ENCODE data around the gene TLR8. TPM values are rescaled to one million over a fixed set of nuclear protein-coding genes. Genes with fewer than 3 reads are reported as not detected.
A peak's percentile ranks its signal among the peaks of the same experiment; 100 is the strongest.
"Not testable (repeated sequence)": the region's sequence is repeated elsewhere in the genome, so short reads cannot be mapped to it uniquely, and the experiment has no call there.

TLR8 gene
- total RNA-seq, 1 experiment from 2014 or later, result not detected

- peak; percentile 56 to 71 for DNase-seq (ENCODE audit: low read depth in 1 of 2, low spot score in 2 of 2)
- Histone ChIP-seq H3K9me3 (replicated peaks) (no peaks in the 10 kb centered on the region), H3K4me1 (replicated peaks) (peaks cover 18% of the 10 kb centered on the region), H3K27ac (peak overlapping the region; percentile 93), H3K4me3 (no peak overlapping the region), H3K27me3 (replicated peaks) (no peaks in the 10 kb centered on the region), H3K36me3 (no peaks in the 10 kb centered on the region)
Measured at GRCh38 chrX:12955882-12956703, 49.7 kb downstream of the TLR8 start.

- Histone ChIP-seq H3K4me3 (no peak overlapping the region), H3K27me3 (replicated peaks) (no peaks in the 10 kb centered on the region), H3K27ac (peak overlapping the region; percentile 93), H3K9me3 (replicated peaks) (no peaks in the 10 kb centered on the region), H3K4me1 (replicated peaks) (peaks cover 18% of the 10 kb centered on the region), H3K36me3 (no peaks in the 10 kb centered on the region)
- peak in 1 of 2 experiments; percentile 59 for DNase-seq (ENCODE audit: low read depth in 1 of 2, low spot score in 2 of 2)
Measured at GRCh38 chrX:12956704-12957534, 50.5 kb downstream of the TLR8 start.

- H3K4me1 ChIP-seq (replicated peaks), result peaks cover 18% of the 10 kb centered on the region
- H3K27ac ChIP-seq, result no peak overlapping the region
- H3K9me3 ChIP-seq (replicated peaks), result no peaks in the 10 kb centered on the region
- no peaks in the 10 kb centered on the region for H3K27me3 ChIP-seq (replicated peaks)
- no peak overlapping the region for H3K4me3 ChIP-seq
- no peak for DNase-seq (ENCODE audit: low read depth in 1 of 2, low spot score in 2 of 2)
- H3K36me3 ChIP-seq, result no peaks in the 10 kb centered on the region
Measured at GRCh38 chrX:12958059-12958458, 51.6 kb downstream of the TLR8 start.

DNA sequence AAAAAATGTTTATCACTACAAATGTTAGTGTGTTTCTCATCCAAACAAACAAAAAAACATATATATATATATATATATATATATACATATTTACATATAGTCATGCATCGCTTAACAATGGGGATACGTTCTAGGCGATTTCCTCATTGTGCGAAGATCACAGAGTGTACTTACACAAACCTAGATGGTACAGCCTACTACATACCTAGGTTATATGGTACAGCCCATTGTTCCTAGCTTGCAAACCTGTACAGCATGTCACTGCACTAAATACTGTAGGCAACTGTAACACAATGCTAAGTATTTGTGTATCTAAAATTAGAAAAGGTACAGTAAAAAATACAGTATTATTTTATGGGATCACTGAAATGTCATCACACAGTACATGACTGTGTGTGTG is 52.0 kb downstream of the TLR8 start:
- Histone ChIP-seq H3K27me3 (replicated peaks) (no peaks in the 10 kb centered on the region), H3K4me1 (replicated peaks) (peaks cover 18% of the 10 kb centered on the region), H3K36me3 (no peaks in the 10 kb centered on the region), H3K27ac (no peak overlapping the region), H3K4me3 (no peak overlapping the region), H3K9me3 (replicated peaks) (no peaks in the 10 kb centered on the region)
- DNase-seq (ENCODE audit: low read depth in 1 of 2, low spot score in 2 of 2), result no peak

GRCh38 chrX:12961196-12961718 is 54.8 kb downstream of the TLR8 start:
- DNase-seq (ENCODE audit: low read depth in 1 of 2, low spot score in 2 of 2), result no peak
- no peaks in the 10 kb centered on the region for H3K9me3 ChIP-seq (replicated peaks)
- H3K36me3 ChIP-seq, result no peaks in the 10 kb centered on the region
- H3K4me1 ChIP-seq (replicated peaks), result peaks cover 17% of the 10 kb centered on the region
- no peak overlapping the region for H3K27ac ChIP-seq
- no peak overlapping the region for H3K4me3 ChIP-seq
- H3K27me3 ChIP-seq (replicated peaks), result no peaks in the 10 kb centered on the region

GRCh38 chrX:12962041-12962504 is 55.7 kb downstream of the TLR8 start:
- H3K27me3 ChIP-seq (replicated peaks), result no peaks in the 10 kb centered on the region
- no peak for DNase-seq (ENCODE audit: low read depth in 1 of 2, low spot score in 2 of 2)
- H3K4me3 ChIP-seq, result no peak overlapping the region

GRCh38 chrX:12963210-12963850 is 56.9 kb downstream of the TLR8 start:
- not testable (repeated sequence) for H3K9me3 ChIP-seq (replicated peaks); H3K4me3 ChIP-seq; H3K4me1 ChIP-seq (replicated peaks); DNase-seq (ENCODE audit: low read depth in 1 of 2, low spot score in 2 of 2); H3K27ac ChIP-seq; H3K27me3 ChIP-seq (replicated peaks); H3K36me3 ChIP-seq

More at GRCh38 chrX:12962041-12962504, 55.7 kb downstream of the TLR8 start:
- H3K27ac ChIP-seq, result no peak overlapping the region
- no peaks in the 10 kb centered on the region for H3K36me3 ChIP-seq
- H3K9me3 ChIP-seq (replicated peaks), result no peaks in the 10 kb centered on the region
- peaks cover 8% of the 10 kb centered on the region for H3K4me1 ChIP-seq (replicated peaks)

GRCh38 chrX:12965131-12965940 is 58.9 kb downstream of the TLR8 start:
- H3K36me3 ChIP-seq, result no peaks in the 10 kb centered on the region
- H3K27me3 ChIP-seq (replicated peaks), result no peaks in the 10 kb centered on the region
- H3K4me1 ChIP-seq (replicated peaks), result peaks cover 5% of the 10 kb centered on the region; the same call in 1 of the 2 replicates
- no peak overlapping the region for H3K4me3 ChIP-seq
- DNase-seq (ENCODE audit: low read depth in 1 of 2, low spot score in 2 of 2), result no peak
- H3K9me3 ChIP-seq (replicated peaks), result no peaks in the 10 kb centered on the region
- H3K27ac ChIP-seq, result no peak overlapping the region

- Histone ChIP-seq H3K36me3 (no peaks in the 10 kb centered on the region), H3K4me1 (replicated peaks) (peaks cover 10% of the 10 kb centered on the region; the same call in 1 of the 2 replicates), H3K9me3 (replicated peaks) (no peaks in the 10 kb centered on the region), H3K27ac (no peak overlapping the region), H3K4me3 (no peak overlapping the region), H3K27me3 (replicated peaks) (no peaks in the 10 kb centered on the region)
- DNase-seq (ENCODE audit: low read depth in 1 of 2, low spot score in 2 of 2), result no peak
Measured at GRCh38 chrX:12966151-12966550, 59.7 kb downstream of the TLR8 start.

- Histone ChIP-seq H3K27ac (no peak overlapping the region), H3K4me1 (replicated peaks) (peaks cover 10% of the 10 kb centered on the region; the same call in 1 of the 2 replicates), H3K9me3 (replicated peaks) (no peaks in the 10 kb centered on the region), H3K4me3 (no peak overlapping the region), H3K27me3 (replicated peaks) (no peaks in the 10 kb centered on the region), H3K36me3 (no peaks in the 10 kb centered on the region)
- no peak for DNase-seq (ENCODE audit: low read depth in 1 of 2, low spot score in 2 of 2)
Measured at GRCh38 chrX:12967711-12968465, 61.5 kb downstream of the TLR8 start.

GRCh38 chrX:12970691-12971202 is 64.3 kb downstream of the TLR8 start:
- H3K4me1 ChIP-seq (replicated peaks), result peaks cover 12% of the 10 kb centered on the region
- peak in 1 of 2 experiments; percentile 33 for DNase-seq (ENCODE audit: low read depth in 1 of 2, low spot score in 2 of 2)
- H3K9me3 ChIP-seq (replicated peaks), result no peaks in the 10 kb centered on the region
- peaks cover 8% of the 10 kb centered on the region for H3K36me3 ChIP-seq
- no peak overlapping the region for H3K4me3 ChIP-seq
- H3K27me3 ChIP-seq (replicated peaks), result no peaks in the 10 kb centered on the region
- H3K27ac ChIP-seq, result no peak overlapping the region

DNA sequence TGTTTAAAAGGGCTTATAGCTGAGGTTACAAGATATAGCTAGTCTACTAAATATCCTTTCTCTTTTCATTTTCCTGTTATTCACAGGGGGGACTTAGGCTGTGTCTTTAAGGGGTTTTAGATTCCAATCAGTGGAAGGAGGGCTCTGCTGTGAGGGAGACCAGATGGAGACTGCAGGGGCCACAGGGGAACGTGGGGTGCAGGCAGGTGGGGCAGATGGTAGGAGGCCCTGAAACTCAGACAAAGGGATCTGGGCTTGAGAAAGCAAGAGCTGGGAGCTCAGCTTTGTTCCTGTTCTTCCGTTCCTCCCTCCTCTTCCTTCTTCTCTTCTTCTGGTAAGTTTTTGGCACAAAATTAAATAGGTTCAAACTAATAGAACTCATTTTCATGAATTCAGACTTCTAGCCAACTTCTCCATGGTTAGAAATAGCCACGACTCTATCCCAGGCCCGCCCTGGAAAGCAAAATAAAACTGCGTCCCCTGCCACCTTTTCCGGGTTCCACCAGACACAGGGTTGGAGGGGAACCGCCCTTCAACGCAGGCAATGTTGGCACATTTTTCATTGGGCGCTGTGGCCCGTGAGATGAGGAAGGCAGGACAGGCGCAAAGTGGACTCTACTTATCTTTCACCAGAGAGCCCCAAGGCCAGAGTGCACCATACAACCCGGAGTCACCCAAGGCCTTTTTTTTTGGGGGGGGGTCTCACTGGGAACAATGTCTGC is 65.0 kb downstream of the TLR8 start:
- Histone ChIP-seq H3K9me3 (replicated peaks) (no peaks in the 10 kb centered on the region), H3K4me3 (no peak overlapping the region), H3K27ac (no peak overlapping the region), H3K4me1 (replicated peaks) (peaks cover 11% of the 10 kb centered on the region), H3K27me3 (replicated peaks) (no peaks in the 10 kb centered on the region), H3K36me3 (peaks cover 15% of the 10 kb centered on the region)
- no peak for DNase-seq (ENCODE audit: low read depth in 1 of 2, low spot score in 2 of 2)

All from SJSA1 (cell line).